IMR-90 (cell line): ENCODE results near the gene SNRPA1.

Experiments
- CEBPB ChIP-seq: IDR thresholded peaks from 2 replicates; pipeline ENCODE4 v1.6.1; 2012; ENCODE audit warnings: low read depth, low read length, improper control_type of control experiment
- CTCF ChIP-seq: conservative IDR thresholded peaks from 2 replicates; pipeline ENCODE4 v1.5.1; 2012; ENCODE audit warnings: mild to moderate bottlenecking, low read depth, low read length, improper control_type of control experiment
- ELK1 ChIP-seq: fragments of 150-350 bp; IDR thresholded peaks from 2 replicates; pipeline ENCODE4 v1.6.1; 2016; ENCODE audit warnings: low read depth, mild to moderate bottlenecking, low read length, moderate library complexity, borderline replicate concordance
- MAFK ChIP-seq: IDR thresholded peaks from 2 replicates; pipeline ENCODE4 v1.6.1; 2012; ENCODE audit warnings: low read depth, low read length, improper control_type of control experiment
- POLR2A ChIP-seq: IDR thresholded peaks from 2 replicates; pipeline ENCODE4 v1.6.1; 2012; ENCODE audit warnings: mild to moderate bottlenecking, low read depth, low read length
- RCOR1 ChIP-seq: IDR thresholded peaks from 2 replicates; pipeline ENCODE4 v1.6.1; 2012; ENCODE audit warnings: mild to moderate bottlenecking, low read length, improper control_type of control experiment; ENCODE audit not compliant: insufficient replicate concordance
- USF2 ChIP-seq: fragments of 150-350 bp; IDR thresholded peaks from 2 replicates; pipeline ENCODE4 v1.6.1; 2017; ENCODE audit warnings: mild to moderate bottlenecking, antibody characterized with exemption, low read length, low read depth

- TF ChIP-seq ELK1, result no peak
- no peak for TF ChIP-seq CTCF
- no peak for TF ChIP-seq USF2
- TF ChIP-seq RCOR1, result no peak
- TF ChIP-seq MAFK, result no peak
- TF ChIP-seq CEBPB, result no peak
- TF ChIP-seq POLR2A, result no peak; the same call in none of the 2 replicates
Measured at GRCh38 chr15:101250873-101251829, 43.9 kb downstream of the SNRPA1 start.
